Erythroblast (primary cell): Measurements from ENCODE around the gene ANKRD44.

Experiments
- GATA1 ChIP-seq: IDR thresholded peaks from 2 replicates; pipeline ENCODE4 v1.6.1; 2011; ENCODE audit warnings: low read depth, mild to moderate bottlenecking, control low read depth, low read length, moderate library complexity
- POLR2A ChIP-seq: IDR thresholded peaks from 2 replicates; pipeline ENCODE4 v1.6.1; 2011; ENCODE audit warnings: mild to moderate bottlenecking, low read length

DNA sequence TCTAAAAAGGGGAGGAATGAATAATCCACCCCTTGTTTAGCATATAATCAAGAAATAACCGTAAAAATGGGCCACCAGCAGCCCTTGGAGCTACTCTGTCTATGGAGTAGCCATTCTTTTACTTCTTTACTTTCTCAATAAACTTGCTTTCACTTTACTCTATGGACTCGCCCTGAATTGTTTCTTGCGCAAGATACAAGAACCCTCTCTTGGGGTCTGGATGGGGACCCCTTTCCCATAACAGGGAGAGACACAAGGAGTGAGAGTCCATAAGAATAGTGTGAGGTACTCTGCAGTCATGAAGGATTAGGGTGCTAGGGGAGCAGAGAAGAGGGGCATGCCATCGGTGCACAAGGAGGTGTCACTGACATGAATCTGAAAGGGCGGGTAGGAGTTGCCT lies 224.9 kb downstream of the ANKRD44 start:
- TF ChIP-seq POLR2A (no peak), GATA1 (no peak)
